Measurements from ENCODE around the gene INPP5J. TPM values are rescaled to one million over a fixed set of nuclear protein-coding genes. Genes with fewer than 3 reads are reported as not detected.

Gene INPP5J
- total and polyA plus RNA-seq, 9 of the 15 experiments (the other 6 are each of a cell fraction or from before 2014, with no cell fraction given): 0.10 to 6.3 (median 4.8) TPM

DNA sequence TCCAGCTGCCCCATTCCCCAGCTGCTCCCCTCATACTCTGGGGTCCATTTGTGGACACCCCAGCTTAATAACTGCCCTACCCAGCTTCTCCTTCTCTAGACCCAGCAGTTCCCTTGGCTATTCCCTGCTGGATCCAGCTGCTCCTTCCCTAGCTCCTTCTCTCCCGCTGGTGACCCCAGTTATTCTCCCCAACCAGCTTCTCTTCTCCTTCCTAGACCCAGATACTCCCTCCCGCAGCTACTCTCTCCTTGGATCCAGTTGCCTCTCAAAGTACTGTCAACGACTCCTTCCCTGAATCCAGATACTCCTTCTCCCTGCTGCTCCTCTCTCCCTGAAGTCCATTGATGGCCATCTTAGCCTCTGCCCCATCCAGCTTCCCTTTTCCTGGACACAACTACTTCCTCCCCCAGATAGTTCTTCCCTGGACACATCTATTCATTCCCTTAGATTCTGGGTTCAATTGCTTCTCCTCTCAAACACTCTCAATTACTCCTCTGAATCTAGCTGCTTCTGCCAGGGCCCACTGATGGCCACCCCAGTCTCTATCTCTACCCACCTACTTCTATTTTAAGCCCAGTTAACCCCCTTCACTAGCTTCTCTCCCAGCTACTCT, 27.0 kb upstream of the INPP5J start:
- no peaks in the 10 kb centered on the region for H3K9me3 ChIP-seq (replicated peaks; ENCODE audit: control insufficient read depth, insufficient read depth, low read depth, low read length)
- TF ChIP-seq, protein P1, sequence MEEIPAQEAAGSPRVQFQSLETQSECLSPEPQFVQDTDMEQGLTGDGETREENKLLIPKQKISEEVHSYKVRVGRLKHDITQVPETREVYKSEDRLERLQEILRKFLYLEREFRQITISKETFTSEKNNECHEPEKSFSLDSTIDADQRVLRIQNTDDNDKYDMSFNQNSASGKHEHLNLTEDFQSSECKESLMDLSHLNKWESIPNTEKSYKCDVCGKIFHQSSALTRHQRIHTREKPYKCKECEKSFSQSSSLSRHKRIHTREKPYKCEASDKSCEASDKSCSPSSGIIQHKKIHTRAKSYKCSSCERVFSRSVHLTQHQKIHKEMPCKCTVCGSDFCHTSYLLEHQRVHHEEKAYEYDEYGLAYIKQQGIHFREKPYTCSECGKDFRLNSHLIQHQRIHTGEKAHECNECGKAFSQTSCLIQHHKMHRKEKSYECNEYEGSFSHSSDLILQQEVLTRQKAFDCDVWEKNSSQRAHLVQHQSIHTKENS (CRISPR knock-in tag; IDR thresholded peaks at IDR 0.05): no peak
- TF ChIP-seq RBM17 (IDR thresholded peaks at IDR 0.05; ENCODE audit: borderline replicate concordance, low read depth, low read length) (no peak), CTBP1 (IDR thresholded peaks at IDR 0.05; ENCODE audit: borderline replicate concordance) (no peak), EP300 (IDR thresholded peaks at IDR 0.05; ENCODE audit: low read length) (no peak)
- intact Hi-C loops (cut with micrococcal nuclease) (no loop called here), in situ Hi-C loops (cut with MboI) (no loop called here)
- DNase-seq (ENCODE audit: extremely low read depth in 1 of 4, low spot score in 3 of 4): no peak
- H2AFZ ChIP-seq (ENCODE audit: low read depth, low read length): no peak overlapping the region
- ATAC-seq: no peak
- H3K79me2 ChIP-seq (ENCODE audit: control insufficient read depth, insufficient read depth, low read length): no peaks in the 10 kb centered on the region
- H3K9ac ChIP-seq (ENCODE audit: insufficient read depth in 1 of 2, low read depth in 2 of 2, low read length in 2 of 2): no peak overlapping the region
- H3K4me3 ChIP-seq: no peak overlapping the region
- H3K4me2 ChIP-seq (ENCODE audit: insufficient read depth, low read length): no peak overlapping the region
- WGBS (ENCODE audit: insufficient coverage, low coverage, missing lambda C conversion rate): 33% methylated on average over 1 of the region's 3 CpGs
- peaks cover 5% of the 10 kb centered on the region for H3K9me1 ChIP-seq (ENCODE audit: control insufficient read depth, insufficient read depth, low read length)
- H4K20me1 ChIP-seq (replicated peaks; ENCODE audit: control insufficient read depth, insufficient read depth, low read length): no peaks in the 10 kb centered on the region
- ChIA-PET CTCF (ENCODE audit: low intra/inter-chr PET ratio) (no interaction called here), POLR2A (interaction anchor here (0.5 to 1.4 kb wide), 5 partner anchors 11 to 202 kb away, joined by 3 to 12 read pairs (median 4); partner anchors contain the start of gene SELENOM)
- no peak overlapping the region for H3K27ac ChIP-seq (ENCODE audit: extremely low read depth, low read depth, low read length)
- no peaks in the 10 kb centered on the region for H3K27me3 ChIP-seq (ENCODE audit: control insufficient read depth in 2 of 2, insufficient read depth in 2 of 2, low read length in 2 of 2)
- peaks cover 5 to 18% of the 10 kb centered on the region in 2 experiments; a peak in 3 of 5 replicates for H3K4me1 ChIP-seq (replicated peaks in 1 of 2; ENCODE audit: control insufficient read depth in 2 of 2, insufficient read depth in 2 of 2, low read length in 2 of 2)
- no TSS peak for BruUV-seq (replicated peaks)
- no peak for FAIRE-seq
- peaks cover 38% of the 10 kb centered on the region; the same call in 2 of the 3 replicates for H3K36me3 ChIP-seq (ENCODE audit: control insufficient read depth, insufficient read depth, low read length)
